Ammon's horn (tissue), 1 donor: ENCODE data around the gene KRTAP3-2.

Experiments used
- DNase-seq: peaks from one replicate; pipeline ENCODE4 v3.0.0-alpha.2; 2016; ENCODE audit warnings: low spot score

KRTAP3-2 gene

DNA sequence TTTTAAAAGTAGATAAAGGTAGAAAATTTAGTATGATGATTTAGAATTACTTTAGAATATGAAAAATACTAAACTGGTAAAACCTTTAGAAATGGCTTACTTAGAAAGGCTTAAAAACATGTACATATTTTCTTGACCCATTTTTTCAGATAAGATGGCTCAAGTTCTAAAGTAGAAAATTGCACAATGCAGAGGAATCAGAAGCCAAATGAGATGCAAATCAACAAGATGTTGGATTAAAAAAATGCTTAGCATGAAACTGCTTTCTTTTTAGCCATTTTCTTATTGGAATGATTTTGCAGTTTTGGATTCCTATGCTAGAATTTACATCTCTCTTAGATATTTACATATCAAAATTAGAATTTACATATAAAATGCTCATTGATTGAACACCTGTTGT is 10.7 kb upstream of the KRTAP3-2 start:
- DNase-seq, result no peak

- DNase-seq, result no peak
These were observed 10.2 kb upstream of the KRTAP3-2 start for GRCh38 chr17:41009936-41010335.

DNA sequence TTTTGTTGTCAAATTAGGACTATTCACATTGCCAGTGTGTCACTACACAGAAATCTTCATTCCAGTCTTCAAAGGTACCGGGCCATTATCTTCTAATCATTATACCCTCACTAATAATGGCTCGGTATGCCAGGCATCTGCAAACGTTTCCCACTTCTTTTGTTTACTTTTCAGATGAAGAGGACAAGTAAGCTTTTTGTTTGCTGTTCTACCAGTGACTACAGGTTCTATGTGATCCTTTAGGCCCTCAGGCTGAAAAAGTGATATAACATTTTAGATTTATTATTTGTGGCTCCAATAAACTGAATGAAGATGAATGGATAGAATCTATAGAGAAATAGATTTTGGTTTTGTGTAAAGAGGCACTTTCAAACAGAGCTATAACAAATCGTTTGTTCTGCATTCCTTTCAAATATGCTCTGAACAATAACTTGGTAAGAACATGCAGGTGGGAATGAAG is 9.6 kb upstream of the KRTAP3-2 start:
- DNase-seq, result no peak

DNA sequence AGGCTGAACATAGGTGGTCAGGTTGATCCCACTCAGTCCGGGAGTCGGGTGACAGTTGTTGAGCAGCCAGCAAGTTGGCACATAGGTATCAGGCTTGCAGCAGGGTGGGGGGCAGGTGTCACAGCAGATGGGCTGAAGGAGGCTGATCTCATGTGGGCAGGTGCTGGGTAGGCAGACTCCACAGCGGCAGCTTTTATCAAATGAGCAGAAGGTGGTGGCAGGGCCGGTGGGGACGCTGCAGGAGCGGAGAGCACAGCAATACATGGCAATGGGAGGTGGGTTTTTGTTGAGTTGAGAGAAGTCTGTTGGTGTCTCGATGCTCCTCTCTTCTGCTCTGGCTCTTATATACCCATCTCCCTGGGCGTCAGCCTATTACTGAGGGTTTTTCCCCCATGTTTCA is 9.1 kb upstream of the KRTAP3-2 start, which contains the start of gene KRTAP3-1:
KRTAP3-1 (minus strand) TSS at position 318 of the 400 bp plus-strand sequence; CDS start at position 264, 54 bp downstream.
- DNase-seq, result no peak

DNA sequence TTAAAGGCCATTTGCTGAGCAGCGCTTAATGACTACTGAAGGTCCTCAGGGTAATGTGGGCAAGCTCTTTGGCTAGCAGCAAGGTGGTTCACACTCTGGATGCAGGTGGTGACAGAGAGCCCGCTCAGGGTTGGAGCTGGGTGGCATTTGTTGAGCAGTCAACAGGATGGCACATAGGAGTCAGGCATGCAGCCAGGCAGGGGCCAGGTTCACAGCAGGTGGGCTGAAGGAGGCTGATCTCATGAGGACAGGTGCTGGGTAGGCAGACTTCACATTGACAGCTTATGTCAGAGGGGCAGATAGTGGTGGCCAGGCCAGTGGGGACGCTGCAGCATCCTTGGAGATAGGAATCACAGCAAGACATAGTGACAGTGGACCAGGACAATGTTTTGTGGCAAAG is 4.7 kb upstream of the KRTAP3-2 start:
- no peak for DNase-seq

DNA sequence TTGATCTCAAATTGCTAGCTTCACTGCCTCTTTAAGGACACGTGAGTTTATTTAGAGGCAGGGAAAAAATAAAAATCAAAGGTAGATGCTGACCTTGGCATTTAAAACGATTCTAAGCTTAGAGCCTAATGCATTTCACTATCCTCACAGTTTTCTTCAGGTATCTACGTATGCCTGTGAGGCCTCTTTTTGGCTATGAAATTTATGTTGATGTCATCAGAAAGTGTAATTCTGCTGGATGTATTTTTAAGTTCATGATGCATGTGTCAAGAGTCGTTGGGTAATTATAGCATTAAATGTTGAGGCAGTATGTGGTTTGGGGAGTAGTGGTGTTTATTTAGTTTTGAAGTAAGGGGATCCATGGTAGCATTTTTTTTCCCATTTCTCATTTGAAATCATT is 4.2 kb upstream of the KRTAP3-2 start:
- DNase-seq, result no peak

GRCh38 chr17:41002814-41003213 is 3.1 kb upstream of the KRTAP3-2 start:
- DNase-seq, result no peak

- no peak for DNase-seq
These were observed 2.1 kb upstream of the KRTAP3-2 start for GRCh38 chr17:41001795-41002194.

- no peak for DNase-seq
These were observed 2.3 kb downstream of the KRTAP3-2 start for GRCh38 chr17:40997361-40997760.

- no peak for DNase-seq
These were observed 2.9 kb downstream of the KRTAP3-2 start for GRCh38 chr17:40996829-40997228.

DNA sequence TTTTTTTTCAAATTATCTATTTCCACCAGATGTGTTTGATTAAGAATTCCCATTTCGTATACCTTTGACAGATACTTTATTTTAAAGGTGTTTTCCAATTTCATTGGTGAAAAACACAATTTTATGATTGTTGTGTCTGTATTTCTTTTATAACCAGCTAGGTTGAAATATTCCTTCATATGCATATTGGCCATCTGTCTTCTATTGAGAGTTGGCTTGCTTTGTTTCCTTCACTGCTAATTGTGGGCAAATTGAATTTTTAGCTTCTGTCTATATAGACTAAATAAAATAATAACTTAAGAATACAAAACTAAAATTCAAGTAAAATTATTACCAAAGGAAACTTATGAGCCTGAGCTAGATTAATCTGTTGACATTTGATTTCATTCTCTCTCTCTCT is 4.6 kb downstream of the KRTAP3-2 start:
- DNase-seq, result no peak

- no peak for DNase-seq
These were observed 5.9 kb downstream of the KRTAP3-2 start, which contains the start of gene KRTAP3-3 for GRCh38 chr17:40993839-40994238. TSS of gene KRTAP3-3 (minus strand) at chr17:40994164. CDS start at chr17:40994097, 67 bp downstream.

DNA sequence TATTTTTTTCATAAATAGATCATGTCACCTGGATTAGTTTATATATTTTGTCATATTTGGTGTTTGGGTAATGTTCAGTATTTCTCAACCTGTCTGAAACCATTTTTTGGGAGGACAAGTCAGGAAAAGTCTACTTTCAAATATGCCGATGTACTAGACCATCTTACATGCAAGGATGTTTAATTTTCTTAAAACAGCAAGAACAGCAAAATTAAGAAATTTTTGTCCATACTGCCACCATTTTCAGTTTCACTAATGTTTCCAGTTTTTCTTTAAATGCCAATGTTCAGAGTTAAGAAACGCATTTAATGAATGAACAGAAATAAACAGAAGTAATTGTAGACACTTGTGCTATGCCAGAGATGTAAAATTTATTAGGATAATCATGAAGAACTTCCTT is 6.6 kb downstream of the KRTAP3-2 start:
- DNase-seq, result no peak

DNA sequence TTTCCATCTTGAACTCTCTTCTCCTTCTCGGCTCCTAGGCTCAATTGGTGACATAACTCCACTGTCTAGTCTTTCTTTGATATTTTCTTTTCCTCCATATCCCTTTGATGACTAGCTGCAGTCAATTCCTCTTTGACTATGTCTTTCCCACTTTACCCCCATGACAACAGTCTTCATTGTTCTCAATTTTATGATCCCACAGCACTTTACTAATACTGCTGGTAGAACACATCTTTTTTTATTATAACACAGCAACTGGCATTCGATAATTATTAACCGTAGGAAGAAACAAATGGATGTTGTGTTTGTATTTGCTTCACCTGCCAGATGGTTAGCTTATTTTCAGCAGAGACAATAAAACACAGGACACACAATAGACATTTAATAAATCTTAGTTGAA is 7.0 kb downstream of the KRTAP3-2 start:
- DNase-seq, result no peak

- DNase-seq, result no peak
These were observed 12.8 kb downstream of the KRTAP3-2 start for GRCh38 chr17:40986920-40987319.

DNA sequence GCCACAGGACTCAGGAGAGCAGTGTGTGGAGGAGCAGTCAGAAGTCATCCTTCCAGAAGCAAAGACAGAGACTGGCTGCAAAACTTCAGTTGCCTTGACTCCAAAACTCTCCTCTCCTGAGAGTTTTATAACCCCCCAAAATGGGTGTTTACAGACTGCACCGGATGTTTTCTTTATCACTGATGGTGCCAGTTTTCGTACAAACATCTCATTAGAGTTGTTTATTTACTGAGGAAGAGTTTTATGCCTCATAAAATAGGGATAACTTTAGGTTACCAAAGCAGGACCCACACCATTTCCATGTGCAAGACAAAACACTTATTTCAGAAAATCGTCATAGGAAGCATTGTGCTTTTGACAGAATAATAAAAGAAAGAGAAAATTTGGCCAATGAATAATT is 15.5 kb downstream of the KRTAP3-2 start, which contains the start of gene KRT40:
KRT40 (minus strand) TSS at position 101 of the 400 bp plus-strand sequence; CDS start at position 48, 53 bp downstream.
- no peak for DNase-seq

- no peak for DNase-seq
These were observed 18.6 kb downstream of the KRTAP3-2 start for GRCh38 chr17:40981115-40981514.

DNA sequence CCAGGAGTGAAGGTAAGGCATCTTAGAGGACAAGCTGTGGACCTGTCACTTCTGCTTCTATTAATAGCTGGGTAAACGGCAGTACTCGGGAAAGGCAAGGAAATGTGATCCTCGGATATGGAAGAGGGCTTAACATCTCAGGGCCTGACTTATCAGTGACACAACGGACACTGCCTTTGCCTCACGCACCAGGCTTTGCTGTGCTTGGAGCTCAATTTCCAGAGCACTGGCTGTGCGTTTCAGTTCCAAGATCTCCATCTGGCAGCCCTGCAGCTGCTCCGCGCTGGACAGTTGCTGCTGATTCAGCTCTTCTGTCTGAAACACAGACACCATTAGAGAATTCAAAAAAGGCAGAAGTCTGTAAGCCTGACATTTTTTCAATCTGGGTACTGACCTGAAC is 19.1 kb downstream of the KRTAP3-2 start:
- DNase-seq, result peak; percentile 40

DNA sequence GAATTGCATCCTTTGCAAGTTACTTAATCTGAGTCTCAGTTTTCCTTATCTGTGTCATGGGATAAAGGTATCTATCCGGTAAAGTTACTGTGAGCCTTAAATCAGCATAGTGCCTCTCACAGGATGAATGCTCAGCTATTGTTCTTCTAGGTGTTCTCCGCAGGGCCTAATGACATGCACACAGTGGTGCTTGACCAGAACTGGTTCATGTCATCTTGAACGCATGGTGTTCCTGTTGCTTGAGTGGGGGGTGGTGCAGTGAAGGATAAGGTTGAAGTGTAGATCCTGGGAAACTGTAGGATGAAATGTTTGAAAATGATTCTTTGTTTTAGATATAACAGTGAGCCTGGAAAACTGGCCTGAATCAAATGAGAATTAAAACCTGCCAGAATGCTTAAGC is 19.6 kb downstream of the KRTAP3-2 start:
- no peak for DNase-seq

DNA sequence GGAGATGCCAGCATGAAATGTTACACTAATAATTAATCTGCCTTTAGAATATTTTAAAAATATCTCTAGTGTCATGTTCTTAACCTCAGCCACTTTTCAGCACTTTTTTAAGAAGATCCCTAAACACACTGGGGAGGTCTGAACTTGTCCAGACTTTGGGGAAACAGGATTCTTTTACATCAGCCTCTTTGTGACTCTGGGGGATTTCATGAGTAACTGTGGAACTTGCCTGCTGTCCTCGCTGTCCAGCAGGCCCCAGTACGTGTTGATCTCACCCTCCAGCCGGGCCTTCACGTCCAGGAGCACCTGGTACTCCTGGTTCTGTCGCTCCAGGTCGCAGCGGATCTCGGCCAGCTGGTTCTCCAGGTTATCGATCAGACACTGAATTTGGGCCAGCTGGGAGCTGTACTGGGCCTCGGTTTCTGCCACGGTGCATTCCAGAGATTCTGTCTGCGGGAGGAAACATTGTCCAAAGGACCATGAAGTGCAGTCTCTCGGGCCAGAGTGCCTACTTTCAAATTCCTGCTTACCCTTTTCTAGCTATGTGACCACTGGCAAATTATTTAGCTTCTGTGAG is 21.0 kb downstream of the KRTAP3-2 start:
- no peak for DNase-seq

GRCh38 chr17:40975516-40975915 is 24.2 kb downstream of the KRTAP3-2 start:
- no peak for DNase-seq

GRCh38 chr17:40974366-40974765 is 25.3 kb downstream of the KRTAP3-2 start:
- DNase-seq, result no peak

DNA sequence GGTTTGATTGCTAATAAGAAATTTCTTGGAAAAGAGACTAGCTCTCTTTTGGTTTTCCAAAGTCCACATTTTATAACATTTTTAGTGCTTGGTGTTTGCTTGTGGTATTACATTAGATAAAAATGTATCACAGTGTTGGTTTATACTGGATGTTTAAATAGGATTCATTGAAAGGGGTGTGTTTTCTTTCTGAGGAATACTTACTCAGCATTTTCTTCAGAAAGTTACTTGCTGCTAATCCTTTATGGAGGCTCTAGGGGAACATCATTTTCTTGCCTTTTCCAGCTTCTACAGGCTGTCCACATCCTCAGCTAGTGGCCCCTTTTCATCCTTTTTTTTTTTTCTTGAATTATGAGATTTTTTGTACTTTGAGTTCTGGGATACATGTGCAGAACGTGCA is 32.1 kb downstream of the KRTAP3-2 start:
- no peak for DNase-seq

- no peak for DNase-seq
These were observed 32.9 kb downstream of the KRTAP3-2 start, which contains the start of gene KRT39 for GRCh38 chr17:40966848-40967247. TSS of gene KRT39 (minus strand) at chr17:40966948. CDS start at chr17:40966856, 92 bp downstream.
